Stimulated activated CD8-positive, alpha-beta memory T cell treated with anti-CD3 and anti-CD28 coated beads, Interleukin-4, amount 100 ng/mL, for 4 hours (primary cell): ENCODE data around the gene IL15RA.
A peak's percentile ranks its signal among the peaks of the same experiment; 100 is the strongest.
"Not testable (repeated sequence)": the region's sequence is repeated elsewhere in the genome, so short reads cannot be mapped to it uniquely, and the experiment has no call there.

Experiments used
- DNase-seq, 2 donors: peaks; one replicate each; pipeline ENCODE4 v3.0.0-alpha.2; 2020; ENCODE audit warnings: low read depth in 2 of 2, low spot score in 1 of 2

The IL15RA gene

GRCh38 chr10:6006546-6006945 lies 29.2 kb upstream of the IL15RA start:
- no peak for DNase-seq

DNA sequence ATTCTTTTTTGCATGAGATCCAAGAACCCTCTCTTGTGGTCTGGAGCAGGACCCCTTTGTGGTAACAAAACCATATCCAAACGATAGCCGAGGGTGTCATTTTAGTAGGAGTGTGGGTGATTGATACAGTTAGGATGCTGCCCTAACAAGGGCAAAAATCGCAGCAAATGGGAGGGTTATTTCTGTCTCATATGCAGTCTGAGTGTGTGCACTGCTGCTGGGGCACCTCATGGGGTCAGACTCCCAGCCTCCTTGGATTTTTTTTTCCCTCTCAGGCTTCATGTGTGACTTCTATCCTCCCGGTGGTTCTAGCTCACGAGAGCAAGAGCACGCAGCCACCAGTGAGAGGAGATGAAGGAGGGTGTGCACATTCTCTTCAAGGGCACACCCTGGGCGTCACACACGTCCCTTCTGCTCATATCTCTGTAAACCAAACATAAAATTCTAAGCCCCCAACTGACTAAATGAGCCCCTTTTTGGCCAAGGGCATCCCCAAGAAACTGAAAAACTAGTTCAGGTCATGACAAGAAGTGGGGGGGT lies 28.6 kb upstream of the IL15RA start:
- DNase-seq, result no peak

DNA sequence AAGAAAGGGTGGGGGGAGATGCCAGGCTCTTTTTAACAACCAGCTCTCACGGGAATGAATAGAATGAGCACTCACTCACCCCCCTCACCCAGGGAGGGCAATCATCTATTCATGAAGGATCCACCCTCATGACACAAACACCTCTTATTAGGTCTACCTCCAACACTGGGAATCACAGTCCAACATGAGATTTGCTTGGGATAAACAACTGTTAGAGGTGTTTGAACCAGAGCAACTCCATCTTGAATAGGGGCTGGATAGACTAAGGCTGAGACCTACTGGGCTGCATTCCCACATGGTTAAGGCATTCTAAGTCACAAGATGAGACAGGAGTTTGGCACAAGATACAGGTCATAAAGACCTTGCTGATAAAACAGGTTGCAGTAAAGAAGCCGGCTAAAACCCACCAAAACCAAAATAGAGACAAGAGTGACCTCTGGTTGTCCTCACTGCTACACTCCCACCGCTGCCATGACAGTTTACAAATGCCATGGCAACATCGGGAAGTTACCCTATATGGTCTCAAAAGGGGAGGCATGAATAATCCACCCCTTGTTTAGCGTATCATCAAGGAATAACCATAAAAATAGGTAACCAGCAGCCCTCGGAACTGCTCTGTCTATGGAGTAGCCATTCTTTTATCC lies 27.9 kb upstream of the IL15RA start:
- DNase-seq, result not testable (repeated sequence)

DNA sequence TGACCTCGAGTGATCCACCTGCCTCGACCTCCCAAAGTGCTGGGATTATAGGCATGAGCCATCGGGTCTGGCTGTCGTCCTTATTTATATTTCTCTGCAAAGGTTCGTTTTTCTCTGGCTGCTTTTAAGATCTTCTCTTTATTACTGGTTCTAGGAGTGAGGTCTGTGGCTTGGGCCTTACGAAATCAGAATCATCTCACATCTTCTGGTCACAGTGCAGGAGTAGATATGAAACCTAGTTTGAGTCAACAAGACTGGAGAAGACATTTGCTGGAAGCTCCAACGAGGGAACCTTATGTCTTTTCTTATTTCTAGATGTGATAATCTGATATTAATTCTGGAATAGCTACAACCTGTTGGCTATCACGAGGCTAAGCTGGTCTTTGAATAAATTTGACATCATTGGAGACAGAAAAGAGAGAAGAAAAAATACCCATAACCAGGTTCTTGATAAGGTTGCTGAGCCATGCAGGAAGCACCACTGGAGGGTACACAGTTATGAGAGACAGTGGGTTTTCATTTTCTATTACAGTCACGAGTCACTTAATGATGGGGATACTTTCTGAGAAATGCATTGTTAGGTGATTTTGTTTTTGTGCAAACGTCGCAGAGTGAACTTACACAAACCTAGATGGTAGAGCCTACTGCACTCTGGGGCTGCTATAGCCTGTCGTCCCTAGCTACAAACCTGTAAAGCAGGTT lies 25.6 kb upstream of the IL15RA start:
- no peak for DNase-seq

DNA sequence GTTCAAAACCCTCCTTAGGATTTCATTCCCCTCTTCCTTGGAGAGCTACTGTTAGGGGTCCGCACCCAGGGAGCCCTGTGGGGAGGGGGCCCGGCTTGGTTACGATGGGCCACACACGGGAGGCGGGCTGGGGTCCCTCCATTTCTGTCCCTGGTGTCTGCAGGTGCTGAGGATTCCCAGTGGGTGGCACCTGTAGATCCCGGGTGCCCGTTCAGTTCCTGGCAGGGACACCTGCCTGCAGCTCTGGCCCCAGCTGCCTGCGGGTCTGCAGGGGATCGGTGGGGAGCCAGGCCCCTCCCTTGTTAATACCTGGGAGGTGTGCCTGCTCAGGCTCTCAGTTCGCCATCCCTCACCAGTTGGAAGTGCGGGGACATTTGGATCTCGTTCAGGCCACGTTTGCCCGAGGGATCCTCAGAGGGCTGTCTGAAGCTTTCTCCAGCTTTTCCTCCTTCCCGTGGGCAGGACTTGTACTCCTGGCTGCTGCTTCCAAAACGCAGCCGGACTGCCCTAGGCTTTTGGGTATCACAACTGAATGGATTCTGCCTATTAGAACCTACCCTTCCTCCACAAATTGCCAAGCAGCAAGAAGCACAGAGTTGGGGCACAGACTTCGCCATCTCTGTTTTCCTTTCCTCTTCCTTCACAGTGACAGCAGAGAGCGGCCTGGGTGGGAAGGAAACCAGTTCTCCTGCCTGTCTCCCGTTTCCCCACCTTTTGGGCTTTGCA lies 22.3 kb upstream of the IL15RA start:
- no peak for DNase-seq

GRCh38 chr10:5996696-5997095 lies 19.4 kb upstream of the IL15RA start:
- no peak for DNase-seq

DNA sequence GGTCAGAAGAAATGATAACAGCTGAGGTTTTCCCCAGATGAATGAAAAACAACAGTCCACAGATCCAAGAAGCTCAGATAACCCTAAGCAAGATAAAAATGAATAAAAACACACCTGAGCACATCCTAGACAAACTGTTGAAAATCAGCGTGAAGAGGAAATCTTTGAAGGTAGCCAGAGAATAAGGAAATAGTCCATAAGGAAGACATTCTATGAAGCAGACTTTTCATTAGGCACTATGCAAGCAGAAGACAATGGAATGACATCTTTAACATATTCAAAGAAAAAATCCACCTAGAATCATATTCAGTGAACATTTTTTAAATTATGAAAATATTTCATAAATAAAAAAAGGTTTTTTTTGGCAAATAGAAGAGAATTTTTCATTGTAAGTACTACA lies 15.1 kb upstream of the IL15RA start:
- no peak for DNase-seq

DNA sequence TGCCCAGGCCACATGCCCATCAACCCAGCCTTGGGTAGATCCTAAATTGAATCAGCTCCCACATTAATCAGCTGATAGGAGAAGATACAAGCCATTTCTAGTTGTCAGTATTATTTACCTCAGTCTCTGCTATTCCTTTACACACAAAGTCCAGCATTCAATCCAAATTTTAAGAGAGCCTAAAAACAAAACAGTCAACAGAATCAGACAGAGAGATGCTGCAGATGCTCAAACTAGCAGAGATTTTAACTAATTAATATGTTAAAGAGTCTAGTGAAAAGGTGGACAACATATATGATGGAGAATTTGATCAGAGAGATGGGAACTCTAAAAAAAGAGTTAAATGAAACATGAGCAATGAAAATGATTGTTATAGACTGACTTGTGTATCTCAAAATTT lies 14.4 kb upstream of the IL15RA start:
- no peak for DNase-seq

- no peak for DNase-seq
Measured at GRCh38 chr10:5989756-5990155, 12.4 kb upstream of the IL15RA start.

- no peak for DNase-seq
Measured at GRCh38 chr10:5988336-5988920, 11.1 kb upstream of the IL15RA start.

DNA sequence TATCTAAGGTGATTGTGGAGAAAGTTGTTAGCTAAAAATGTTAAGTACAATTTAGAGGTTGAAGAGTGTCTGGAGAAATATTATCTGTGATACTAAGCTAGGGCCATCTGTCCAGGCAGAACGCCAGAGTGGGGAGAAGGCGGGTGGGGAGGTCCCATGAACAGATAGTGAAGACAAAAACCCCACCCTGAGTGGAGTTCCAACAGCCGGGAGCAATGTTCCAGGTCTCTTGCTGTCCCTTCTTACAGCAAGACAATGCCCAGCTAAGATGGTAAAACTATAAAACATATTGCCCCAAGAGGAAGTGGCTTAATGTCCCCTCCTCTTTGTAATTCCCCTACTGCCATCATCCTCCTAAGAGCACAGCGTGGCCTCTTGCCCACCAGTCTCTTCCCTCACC lies 10.4 kb upstream of the IL15RA start:
- DNase-seq, result no peak

DNA sequence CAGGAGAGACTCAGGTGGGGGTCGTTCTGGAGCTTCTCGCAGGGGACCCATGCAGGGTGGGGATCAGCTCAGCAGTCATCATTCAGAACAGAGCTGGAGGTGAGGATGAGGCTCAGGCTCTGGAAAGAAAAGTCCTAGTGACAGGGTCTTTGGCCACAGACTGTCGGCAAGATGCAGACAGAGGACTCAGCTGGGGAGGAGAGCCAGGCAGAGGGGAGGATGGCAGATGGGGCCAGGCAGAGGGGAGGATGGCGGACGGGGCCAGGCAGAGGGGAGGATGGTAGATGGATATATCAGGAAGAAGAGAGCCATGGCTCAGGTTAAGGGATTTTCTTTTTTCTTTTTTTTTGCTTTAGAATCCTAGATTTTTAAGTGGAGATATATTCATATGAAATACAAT lies 7.7 kb upstream of the IL15RA start:
- no peak for DNase-seq

GRCh38 chr10:5983774-5984173 lies 6.4 kb upstream of the IL15RA start:
- no peak for DNase-seq

GRCh38 chr10:5981529-5981928 lies 4.2 kb upstream of the IL15RA start:
- no peak for DNase-seq

- no peak for DNase-seq
Measured at GRCh38 chr10:5978230-5978489, 817 bp upstream of the IL15RA start.

DNA sequence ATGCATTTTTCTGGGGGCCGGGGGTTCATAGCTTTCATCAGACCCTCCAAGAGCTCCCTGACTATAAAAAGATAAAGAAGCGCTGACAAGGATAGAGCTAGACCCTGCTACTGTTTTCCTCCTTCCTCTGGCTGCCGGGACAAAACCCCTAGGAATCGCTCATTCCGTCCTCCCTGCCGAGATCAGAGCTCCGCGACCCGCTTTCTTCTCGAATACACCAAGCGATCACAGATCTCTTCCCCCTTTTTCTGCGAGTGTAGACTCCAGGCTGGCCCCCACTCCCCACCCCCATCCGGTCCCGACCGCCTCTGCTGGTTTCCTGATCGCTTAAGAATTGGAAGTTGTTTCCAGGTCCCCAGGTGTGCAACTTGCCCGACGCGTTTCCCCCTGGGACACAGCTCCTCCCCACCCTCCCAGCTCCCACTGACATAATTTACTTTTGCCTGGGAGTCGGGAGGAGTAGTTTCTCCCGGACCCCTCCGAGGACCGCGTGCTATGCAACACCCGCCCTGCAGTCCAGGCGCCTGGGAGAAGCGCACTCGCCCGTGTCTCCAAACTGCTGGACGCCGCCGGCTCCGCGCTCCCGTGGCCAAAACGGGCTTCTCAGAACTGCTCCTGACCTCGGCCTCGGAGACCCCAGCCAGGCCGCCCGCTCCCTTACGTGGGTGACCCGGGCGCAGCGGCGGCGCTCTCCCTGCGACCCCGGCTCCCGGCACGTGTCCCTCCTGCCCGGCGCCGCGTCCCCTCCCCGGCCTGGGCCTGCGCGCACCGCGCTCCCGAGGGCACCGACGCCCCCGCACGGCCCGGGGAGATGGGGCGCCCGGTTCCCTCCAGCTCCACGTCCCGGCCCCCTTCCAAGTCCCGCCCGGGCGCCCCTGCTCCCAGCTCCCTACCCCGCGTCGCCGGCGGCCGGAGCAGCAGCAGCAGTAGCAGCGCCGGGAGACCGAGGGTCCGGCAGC lies 552 bp downstream of the IL15RA start:
- DNase-seq, result peak in 1 of 2 donors; percentile 22

DNA sequence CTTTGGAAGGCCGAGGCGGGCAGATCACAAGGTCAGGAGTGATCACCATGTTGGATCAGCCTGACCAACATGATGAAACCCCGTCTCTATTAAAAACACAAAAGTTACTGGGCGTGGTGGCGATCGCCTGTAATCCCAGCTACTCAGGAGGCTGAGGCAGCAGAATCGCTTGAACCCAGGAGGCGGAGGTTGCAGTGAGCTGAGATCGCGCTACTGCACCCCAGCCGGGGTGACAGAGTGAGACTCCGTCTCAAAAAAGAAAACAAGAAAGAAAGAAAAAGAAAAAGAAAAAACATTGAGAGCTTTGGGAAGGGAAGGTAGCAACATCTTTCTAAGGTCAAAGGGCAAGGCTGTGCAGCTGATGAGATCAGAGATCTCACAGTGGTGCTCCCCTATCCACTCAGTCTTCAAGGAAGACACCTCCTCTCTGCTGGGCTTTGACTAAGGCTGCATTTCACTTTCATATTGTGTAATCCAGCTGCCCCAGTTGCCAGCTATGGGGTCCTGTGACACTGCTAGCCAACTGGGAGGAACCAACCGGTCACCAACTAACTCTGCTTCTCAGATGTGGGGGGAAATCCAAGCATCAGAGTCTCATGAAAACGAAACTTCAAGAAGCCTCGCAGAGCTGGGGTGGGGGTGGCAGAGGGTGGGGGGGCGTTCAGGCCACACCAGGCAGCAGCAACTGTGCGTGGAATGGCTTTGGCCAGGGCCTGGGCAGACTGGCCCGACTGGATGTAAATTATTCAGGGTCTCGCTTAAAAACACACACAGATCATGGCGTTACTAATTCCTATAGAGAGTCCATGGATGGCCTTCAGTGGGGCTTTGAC lies 1.5 kb downstream of the IL15RA start:
- peak in 1 of 2 donors; percentile 32 for DNase-seq

- no peak for DNase-seq
Measured at GRCh38 chr10:5973069-5973468, 4.3 kb downstream of the IL15RA start.

GRCh38 chr10:5971886-5972285 lies 5.5 kb downstream of the IL15RA start:
- DNase-seq, result no peak

DNA sequence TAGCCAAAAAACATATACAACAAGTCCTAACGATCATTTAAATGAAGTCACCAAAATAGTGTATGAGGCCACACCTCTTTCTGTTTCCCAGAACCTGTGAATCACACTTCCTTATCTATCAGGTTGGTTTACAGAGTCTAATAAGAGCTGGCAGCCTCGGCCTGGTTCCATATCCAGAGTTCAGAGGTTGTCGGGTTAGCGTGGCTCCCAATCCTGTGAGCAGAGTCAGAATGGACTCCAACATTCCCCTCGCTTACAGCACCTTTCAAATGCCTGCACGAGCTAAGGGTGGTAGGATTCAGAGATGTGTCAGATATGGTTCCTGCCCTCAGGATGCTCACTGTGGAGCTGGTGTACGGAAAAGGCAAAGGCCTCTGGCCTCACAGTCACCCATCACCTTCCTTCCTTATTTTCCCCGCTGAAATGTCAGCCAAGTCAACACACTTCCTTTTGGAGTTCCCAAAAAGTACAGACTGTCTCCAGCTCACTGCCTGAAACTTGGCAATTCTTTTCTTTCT lies 6.0 kb downstream of the IL15RA start:
- DNase-seq, result no peak
